Measurements from ENCODE around the gene GCGR.

GRCh38 chr17:81849457-81849856 lies 45.5 kb downstream of the GCGR start:
- no peak for TF ChIP-seq CTCF (IDR thresholded peaks at IDR 0.05)
- TF ChIP-seq EZH2 (IDR thresholded peaks at IDR 0.05; ENCODE audit: borderline replicate concordance, insufficient read depth, low read depth, low read length, poor library complexity, severe bottlenecking) = no peak

All from B cell (primary cell).